Fibroblast of upper back skin (primary cell): ENCODE measurements around the gene TGFBR3.
A peak's percentile ranks its signal among the peaks of the same experiment; 100 is the strongest.

Experiments used
- DNase-seq: peaks from one replicate; pipeline ENCODE4 v3.0.0-alpha.2; 2013

The TGFBR3 gene

DNA sequence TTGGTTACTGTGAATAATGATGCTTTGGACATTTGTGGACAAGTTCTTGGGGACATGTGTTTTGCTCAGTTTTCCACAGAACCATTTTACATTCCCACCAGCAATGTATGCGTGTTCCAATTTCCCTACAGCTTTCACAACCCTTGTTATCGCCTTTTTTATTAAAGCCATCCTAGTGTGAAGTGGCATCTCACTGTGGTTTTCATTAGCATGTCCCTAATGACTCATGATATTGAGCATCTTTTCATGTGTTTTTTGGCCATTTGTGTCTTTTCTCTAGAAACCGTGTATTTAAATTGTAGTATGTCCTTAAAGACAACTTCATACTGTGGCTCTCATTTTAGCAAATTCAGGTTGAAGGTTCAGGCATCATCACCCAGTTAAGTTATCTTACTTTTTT, 132.1 kb downstream of the TGFBR3 start:
- DNase-seq: no peak

DNA sequence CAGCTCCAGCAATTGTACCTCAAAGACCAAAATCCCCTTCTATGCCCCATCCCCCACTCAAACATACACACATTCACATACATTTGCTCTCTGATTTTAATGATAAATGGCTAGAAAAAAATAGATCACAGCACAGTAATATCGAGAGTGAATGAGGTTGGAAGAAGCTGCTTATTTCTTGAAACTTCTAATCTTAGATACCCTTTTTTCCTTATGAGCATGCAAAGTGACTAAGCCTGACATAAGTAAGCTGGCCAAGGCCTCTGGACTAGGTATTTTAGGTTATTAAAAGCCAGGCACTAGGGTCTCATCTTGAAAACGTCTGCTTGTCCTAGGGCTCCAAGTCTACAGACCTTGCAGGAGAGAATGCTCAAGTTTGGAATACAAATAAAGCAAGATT, 133.6 kb downstream of the TGFBR3 start:
- no peak for DNase-seq

DNA sequence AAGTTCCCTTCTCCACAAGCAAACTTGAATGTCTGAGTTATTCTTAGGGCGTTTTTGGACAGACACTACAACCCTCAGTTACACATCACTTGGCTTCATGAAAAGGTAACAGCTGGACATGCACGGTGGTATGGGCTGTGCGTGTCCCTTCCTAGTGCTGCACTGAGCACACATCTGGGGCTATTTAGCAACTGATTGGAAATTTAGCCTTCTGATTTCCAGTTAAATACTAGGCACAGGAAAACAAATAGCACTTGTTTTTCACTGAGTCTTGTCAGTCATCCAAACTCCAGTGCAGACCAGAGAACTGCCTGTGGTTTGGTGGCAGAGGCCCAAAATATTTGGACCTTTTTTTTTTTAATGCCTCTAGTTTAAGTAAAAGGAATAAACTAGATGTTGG, 134.7 kb downstream of the TGFBR3 start:
- DNase-seq: peak; percentile 88

DNA sequence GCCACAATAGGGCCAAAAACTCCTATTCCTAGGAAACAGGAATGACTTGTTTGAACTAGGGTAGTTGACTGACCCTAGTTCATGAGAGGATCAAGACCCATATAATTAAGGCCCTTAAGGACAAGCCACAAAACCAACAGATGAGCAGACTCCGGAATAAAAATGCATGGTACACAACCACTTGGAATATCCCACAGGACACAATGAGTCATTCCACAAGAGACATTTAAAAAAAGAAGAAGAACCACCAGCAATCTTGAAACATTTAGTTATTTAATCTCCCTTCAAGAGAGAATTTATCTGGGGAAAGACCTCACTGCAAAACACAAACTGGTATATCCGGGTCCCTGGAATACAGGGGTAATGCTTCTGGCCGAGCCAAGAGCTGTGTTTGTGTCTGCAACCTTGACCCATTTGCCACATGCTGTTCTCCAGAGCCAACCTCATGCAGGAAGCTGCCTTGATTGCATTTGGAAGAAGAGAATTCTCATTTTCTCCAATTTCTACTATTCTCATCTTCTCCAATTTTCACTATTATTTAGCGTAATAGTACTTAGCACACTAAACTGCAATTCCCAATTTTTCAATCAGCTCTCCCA, 135.5 kb downstream of the TGFBR3 start:
- peak; percentile 69 for DNase-seq

DNA sequence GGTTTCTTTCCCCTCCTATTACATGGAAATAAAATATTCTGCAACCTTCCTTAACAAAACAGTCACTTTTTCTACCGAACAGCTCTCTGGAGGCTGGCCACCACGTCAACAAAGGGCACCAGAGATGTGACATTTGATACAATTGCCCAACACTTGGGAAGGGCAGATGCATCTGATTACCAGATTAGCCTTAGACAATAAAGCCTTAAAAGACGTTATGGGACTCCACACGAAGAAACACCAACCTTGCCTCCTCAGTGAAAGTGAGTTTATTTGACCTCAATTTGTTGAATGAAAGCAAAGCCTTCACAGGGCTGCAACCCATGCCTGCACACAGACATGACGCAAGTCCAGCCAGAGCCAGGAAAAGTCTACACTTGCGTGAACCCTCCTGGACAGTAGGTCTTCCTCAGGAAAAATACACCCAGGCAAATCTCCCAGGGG, 136.1 kb downstream of the TGFBR3 start:
- DNase-seq: no peak

DNA sequence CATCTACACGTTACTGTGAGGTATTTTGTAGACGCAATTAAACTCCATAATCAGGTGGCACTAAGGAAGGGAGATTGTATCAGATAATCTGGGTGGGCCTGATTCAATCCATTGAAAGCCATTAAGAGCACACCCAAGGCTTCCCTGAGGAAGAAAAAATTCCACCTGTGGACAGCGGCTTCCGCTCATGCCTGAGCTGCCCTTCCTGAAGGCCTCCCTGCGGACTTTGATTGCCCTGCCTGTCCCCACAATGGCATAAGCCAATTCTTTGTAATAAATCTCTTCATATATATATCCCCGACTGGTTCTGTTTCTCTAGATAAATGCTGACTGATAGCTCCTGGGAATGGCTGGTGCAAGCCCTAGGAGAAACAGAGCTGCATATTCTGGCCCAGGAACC, 138.3 kb downstream of the TGFBR3 start:
- DNase-seq: no peak

DNA sequence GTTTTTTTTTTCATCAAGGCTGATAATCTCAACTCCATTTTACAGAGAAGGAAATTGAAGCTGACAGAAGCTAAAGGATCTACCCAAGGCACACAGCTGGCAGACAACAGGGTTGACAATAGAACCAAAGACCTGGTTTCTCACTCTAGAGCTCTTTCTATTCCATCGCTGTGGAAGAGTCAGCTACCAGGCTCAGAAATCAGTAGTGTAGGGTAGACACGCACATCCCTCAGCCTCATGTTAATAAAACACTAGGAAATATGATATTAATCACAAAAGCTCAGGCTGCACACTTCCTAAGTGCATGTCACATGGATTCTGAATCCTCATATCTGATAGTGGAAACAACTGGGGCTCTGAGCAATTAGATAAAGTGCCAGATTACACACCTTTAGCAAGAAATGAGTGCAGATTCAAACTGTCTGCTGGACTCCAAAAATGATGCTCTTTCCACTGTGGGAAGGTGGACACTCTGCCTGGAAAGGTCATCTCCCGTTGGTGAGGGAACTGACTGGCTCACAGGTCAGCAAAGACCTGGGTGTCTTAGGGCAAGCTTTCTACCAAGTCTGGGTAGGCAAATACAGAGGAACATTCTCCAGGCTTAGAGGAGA, 139.1 kb downstream of the TGFBR3 start:
- DNase-seq: no peak

DNA sequence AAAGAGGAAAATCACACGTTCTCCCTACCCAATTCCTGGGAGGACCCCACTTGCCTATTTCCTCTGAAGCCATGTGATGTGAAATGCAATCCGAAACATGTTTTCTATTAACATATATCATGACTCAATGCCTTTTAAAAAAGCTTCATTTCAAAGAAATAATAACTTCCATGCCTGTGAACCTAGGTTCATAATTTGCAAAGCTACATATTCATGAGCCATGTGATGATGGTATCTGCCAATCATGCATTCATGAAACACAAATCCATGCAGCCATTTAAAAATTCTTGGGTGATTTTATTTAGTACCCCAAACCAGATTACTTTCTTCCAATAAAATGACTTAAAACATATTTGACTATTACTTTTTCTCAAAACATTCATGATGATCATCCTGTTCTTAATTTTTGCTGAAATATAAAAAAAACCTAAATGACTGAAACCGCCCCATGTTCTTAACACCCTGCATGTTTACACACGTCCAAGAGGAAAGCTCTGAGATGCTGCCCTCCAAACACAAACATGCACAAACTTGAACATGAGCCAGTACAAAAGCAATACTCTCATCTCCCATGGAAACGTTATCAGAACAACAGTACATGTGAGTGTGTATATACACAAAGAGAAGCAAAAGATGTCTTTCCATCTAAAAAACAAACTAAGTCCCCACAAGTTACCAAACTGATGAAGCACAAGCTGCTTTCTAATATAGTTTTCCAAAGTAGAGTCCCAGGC, 140.1 kb downstream of the TGFBR3 start:
- peak; percentile 46 for DNase-seq

DNA sequence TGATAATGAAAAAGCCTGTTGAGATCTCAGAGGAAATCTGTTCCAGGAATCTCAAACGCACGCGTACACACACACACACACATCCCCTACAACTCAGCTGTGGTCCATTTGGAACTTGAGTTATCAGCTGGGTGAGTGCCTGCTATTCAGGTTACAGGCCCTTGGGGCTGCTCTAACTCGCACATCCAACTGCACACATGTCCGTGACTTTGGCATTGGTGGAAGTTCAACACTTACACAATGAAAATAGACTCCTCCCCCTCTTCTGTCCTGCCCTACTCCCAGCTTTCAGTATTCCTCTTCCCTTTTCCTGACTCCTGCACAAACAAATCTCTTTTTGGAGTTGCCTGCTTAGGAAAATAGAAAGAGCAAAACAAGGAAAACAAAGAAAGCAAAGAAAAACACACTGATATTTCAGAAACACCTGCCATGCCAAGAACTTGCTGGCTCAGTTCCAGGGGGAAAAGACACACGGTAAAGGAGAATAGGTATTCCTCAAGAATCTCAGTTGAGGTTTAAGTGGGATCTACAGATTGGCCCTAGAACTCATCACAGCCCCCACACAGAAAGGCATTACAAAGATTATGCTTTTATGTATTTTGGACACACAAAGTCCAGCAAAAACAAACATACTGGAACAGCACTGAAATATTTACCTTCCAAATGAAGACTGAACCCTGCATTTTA, 140.9 kb downstream of the TGFBR3 start:
- DNase-seq: peak; percentile 83

DNA sequence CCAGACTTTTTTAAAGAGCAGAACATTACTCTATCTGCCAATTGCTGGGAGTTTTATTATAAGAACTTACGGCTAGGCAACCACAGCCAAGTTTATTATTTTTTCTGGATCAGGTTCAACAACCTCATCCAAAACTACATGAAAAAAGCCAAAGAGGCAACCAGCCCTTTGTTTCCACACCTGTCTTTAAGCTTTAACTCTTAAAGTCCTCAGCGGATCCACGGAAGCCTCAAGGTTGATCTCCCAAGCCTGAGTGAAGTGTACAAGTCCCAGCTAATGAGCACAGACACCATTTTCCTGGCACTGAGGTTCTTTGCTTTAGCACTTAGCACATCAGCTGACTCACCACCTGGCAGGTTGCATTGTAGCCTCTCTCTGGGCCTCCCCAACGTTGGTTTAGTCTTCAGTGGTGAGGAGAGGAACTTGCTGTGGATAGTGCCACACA, 143.1 kb downstream of the TGFBR3 start:
- peak; percentile 59 for DNase-seq

DNA sequence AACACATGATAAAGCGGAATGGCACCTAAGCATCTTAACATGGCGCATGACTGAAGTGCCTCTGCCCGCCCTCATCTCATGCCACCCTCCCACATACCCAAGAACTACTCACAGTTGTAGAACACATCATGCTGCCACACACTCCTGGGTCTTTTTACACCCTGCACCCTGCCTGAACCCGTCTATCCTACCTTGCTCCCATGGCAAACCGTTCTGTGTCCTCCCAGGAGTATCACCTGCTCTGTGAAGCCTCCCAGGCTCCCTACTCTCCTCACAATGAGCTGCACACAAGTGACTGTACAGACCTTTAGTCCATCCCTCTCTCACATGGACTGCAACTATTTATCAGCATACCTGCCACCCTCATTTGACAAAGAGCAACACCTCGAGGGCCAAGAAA, 144.0 kb downstream of the TGFBR3 start:
- DNase-seq: no peak

DNA sequence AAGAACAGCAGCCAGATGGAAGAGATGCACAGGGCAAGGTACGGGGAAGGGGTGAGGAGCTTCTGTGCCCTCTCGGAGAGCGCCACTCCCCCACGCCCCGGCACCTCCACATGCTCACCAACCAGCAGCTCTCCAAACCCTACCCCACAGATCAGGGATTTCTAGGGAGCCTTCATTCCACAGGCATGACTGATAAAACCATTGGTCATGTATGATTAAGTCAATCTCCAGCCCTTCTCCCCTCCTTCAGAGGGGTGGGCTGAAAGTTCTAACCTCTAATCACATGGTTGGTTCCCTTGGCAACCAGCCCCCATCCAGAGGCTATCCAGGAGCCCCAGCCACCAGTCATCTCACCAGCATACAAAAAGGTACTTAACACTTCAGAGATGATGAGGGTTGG, 144.7 kb downstream of the TGFBR3 start:
- DNase-seq: peak; percentile 71

DNA sequence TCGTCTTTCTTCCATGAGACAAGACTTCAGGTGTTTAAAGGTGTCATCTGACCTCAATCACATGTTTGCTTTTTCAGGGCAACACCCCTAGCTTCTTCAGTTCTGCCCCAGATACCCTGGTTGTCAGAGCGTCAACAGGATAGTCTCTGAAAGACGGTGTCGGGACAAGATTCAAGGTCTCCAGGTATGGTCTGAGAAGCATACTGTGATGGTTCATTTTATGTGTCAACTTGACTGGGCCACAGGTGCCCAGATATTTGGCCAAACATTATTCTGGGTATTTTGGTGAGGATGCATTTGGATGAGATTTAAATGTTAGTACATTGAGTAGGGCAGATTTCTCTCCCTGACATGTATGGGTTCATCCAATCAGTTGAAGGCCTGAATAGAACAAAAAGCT, 148.3 kb downstream of the TGFBR3 start:
- DNase-seq: no peak

DNA sequence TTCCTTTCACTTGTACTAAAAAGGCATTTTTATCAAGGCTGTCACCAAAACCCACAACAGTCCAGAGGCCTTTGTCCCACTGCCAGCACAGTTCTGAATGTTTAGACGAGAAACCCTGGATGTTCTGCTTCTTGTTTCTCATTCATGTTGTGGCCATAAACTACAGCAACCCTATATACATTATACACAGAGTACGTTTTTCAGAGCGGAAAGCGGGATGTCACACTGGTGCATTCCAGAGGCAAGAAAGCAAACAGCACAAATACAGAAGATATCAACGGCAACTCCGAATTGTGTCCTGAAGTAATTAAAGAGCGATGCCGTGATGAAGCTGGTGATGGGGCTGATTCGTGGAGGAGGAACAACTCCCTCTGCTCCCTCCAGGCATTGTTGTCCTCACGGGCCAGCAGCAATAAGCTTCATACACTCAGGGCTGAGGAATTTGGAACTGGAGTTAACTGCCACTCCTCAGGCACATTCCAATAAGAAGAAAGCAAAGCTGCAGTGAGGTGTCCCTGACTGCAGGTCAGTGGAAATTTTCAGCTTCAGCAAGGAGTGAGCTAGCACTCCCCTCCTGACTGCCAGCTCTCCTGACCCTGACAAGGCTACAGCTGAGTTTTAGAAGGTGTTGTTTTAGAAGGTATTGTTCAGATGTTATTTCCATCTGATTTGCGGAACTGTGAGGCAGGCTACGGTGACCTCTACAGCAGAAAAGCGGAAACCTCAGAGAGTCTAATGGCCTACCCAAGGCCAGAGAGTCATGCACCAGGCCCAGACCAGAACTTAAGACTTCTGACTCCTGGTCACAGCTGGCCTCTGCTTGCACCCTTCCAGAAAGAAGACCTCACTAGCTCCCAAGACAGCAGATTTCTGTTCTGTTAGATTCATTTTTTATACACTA, 149.0 kb downstream of the TGFBR3 start:
- peak; percentile 88 for DNase-seq

DNA sequence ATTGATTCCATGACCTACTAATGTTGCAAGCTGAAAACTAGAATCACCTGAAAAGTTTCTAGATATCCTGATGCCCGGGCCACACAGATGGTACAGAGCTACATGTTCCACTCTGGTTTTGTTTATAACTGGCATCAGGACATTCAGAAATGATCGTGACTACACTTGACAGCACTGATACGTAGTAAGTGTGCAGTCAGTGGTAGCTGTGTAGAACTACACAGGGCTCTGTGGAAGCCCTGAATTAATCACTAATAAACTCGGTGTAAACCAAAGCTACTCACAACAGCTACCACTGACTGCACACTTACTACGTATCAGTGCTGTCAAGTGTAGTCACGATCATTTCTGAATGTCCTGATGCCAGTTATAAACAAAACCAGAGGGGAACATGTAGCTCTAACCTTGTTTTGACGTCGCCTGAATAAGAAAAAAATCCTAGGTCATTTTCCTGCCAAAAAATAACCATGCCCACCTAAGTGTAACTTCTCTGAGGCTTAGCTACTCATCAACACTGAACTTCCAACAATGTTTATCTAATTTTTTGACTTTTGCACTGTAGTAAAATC, 149.7 kb downstream of the TGFBR3 start:
- no peak for DNase-seq

DNA sequence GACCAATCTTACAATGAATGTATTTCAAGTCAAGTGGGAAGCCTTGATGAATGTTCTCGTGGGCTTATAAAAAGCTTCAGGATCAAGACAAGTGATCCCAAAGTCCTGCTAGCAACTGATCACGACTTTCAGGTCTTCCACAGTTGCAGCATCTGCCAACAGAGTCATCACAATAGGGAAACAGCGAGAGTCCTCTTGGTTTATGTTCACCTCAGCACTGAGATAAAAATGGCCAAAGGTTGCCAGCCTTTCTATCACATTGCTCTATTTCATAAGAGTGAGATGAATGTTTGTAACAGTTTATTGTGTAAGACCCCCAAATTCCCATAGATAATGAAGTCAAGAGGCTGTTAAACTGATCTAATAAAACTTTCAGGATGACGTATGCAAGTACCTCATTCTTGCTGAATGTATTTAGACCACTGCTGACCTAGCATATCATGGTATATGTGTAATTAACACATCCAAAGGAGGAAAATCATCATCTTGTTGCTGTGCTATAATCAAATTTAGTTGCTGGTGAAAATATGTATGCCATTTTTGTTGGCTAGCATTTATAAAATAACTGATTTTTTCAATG, 150.6 kb downstream of the TGFBR3 start:
- no peak for DNase-seq

DNA sequence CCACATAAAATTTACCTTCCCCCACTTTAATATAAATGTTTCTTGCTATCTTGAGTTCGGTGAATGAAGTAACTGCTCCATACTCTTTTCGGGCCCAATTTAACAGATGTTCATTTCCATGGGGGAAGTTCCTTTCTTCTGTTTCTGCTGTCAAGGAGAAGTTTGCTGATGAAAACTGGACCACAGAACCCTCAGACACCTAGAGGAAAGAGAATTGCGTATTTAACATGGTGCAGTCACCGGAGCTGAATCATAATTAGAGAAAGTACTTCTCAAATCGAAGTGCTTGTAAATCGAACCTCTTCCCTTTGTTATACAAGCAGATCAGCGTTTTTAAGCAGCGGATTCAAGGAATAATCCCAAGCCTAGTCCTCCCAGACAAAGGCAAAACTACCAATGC, 151.2 kb downstream of the TGFBR3 start:
- no peak for DNase-seq

DNA sequence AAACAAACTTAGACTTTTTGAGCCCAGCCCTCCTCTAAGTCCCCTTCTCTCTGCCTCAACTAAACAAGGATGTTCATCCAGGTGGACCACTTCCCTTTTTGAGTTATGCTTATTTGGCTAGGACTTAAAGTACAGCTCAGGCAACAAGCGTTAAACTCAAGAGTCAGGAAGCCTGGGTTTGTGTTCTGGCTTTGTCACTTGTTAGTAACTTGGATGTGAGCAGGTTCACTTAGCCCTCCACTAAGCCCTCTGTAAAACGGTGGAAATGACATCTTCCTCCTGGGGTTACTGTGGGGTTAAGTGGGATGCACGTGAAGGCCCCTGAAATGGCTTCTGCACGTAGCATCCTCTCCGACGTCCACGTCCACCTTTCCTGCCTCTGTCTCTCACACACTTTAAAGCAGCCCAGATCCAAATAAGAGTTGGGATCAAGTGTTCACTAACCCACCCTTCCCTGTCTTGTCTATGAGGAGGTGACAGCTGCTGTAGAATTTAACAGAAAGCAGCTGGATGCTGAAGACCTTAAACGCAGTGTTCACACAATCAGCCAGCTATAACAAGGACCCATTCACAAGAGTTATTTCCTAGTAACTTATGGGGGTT, 152.7 kb downstream of the TGFBR3 start:
- no peak for DNase-seq

DNA sequence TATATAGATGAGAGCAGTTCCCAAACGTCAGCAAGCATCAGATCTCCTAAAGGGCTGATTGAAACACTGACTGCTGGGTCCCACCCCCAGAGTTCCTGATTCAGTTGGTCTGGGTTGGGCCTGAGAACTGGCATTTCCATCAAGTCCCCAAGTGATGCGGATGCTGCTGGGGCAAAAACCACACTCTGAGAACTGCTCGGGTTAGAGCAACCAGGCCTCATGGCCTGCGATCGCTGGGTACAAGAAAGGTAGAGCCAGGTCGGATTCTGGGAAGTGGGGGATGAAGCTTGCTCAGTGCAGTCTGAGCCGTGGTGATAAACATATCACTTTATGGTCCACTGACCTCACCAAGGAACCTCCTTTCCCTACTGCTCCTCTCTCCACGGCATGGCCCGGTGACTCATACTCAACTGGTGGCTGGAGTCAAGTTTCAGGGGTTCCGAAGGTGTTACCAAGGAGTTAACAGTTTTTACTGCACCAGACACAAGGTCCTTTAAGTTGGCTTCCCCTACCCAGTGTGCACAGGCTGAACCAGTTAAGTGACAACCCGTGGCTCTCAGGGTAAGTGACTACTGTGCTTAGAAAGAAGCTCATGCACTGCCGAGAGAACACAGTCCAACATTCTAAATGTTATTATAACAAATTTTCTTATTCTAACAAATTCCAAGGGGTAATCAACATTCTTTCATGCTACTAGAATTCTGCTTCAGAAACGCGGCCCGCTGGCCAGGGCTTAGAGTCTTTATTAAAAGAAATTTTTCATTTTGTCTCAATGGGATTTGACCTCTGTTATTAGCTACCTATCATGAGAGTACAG, 153.5 kb downstream of the TGFBR3 start:
- DNase-seq: peak; percentile 74

DNA sequence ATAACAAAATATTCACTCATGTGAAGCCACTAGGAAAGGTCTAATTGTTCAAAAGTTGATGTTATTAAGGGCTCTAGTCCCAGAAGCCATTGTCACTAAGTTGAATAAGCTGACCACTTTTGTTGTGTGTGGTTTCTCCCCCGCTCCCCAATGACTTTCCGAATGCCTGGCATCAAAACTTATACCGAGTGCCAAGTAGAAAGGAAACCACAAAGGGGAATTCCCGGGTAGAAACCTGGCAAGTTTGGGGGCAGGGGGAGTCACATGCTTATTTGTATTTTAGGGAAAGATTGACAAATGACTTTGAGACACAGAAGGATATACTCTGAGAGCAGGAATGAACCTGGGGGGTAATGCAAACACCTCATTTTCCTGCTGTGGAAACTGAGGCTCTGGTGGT, 154.1 kb downstream of the TGFBR3 start:
- DNase-seq: peak; percentile 51
